Measurements from ENCODE around the gene TPM3.

The TPM3 gene

DNA sequence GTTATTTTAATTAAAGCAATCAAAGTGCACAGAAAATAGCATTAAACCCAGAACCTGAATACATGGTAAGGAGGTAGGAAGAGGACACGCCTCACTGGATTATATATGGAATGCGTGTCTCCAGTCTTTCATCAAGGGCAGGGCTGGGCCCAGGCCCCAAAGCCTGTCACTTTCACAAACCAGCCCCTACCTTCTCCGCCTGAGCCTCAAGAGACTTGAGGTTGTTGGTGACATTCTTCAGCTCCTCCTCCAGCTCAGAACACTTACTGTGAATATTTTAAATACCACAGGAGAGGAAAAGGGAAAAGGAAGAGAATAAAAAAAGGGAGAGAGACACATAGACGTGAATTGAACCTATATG, 20.7 kb downstream of the TPM3 start:
- no peak overlapping the region for H3K4me3 ChIP-seq (ENCODE audit: low read depth, low read length)
- TF ChIP-seq, protein P1, sequence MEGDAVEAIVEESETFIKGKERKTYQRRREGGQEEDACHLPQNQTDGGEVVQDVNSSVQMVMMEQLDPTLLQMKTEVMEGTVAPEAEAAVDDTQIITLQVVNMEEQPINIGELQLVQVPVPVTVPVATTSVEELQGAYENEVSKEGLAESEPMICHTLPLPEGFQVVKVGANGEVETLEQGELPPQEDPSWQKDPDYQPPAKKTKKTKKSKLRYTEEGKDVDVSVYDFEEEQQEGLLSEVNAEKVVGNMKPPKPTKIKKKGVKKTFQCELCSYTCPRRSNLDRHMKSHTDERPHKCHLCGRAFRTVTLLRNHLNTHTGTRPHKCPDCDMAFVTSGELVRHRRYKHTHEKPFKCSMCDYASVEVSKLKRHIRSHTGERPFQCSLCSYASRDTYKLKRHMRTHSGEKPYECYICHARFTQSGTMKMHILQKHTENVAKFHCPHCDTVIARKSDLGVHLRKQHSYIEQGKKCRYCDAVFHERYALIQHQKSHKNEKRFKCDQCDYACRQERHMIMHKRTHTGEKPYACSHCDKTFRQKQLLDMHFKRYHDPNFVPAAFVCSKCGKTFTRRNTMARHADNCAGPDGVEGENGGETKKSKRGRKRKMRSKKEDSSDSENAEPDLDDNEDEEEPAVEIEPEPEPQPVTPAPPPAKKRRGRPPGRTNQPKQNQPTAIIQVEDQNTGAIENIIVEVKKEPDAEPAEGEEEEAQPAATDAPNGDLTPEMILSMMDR (IDR thresholded peaks at IDR 0.05; ENCODE audit: low read depth, low read length, missing control alignments), result no peak
- DNase-seq (ENCODE audit: low read depth), result no peak
- in situ Hi-C loops (cut with HindIII; ENCODE audit: low sequenced_read_pairs), result no loop called here

DNA sequence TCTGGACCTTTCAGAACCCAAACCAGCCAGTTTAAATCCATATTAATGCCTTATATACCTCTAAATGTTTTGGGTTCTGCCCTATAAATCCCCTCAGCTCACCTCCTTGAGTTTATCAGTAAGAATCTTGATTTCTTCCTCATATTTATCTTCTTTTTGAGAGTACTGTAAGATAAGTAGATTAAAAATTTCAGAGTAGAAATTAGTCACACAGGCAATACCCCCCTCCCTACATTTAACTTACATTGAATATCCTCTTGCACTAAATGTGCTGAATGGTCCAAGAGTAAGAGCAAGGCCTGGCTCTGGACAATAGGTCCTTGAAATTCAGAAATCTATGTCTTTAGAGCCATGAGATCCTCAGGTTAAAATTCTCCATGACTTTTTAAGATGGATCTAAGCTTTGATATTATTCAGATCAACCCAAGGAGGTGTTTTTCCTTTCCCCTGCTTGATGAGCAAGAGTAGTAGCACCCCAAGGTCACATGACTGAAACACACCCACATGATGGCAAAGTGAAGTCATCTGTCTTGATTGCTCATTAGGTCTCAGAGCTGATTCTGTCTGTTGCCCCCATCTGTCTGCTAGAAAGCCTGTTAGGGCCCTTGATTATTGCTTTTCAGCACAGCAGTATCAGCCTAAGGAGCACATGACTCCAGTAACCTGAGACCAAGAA, 21.2 kb downstream of the TPM3 start:
- DNase-seq (ENCODE audit: low read depth), result no peak
- in situ Hi-C loops (cut with HindIII; ENCODE audit: low sequenced_read_pairs), result no loop called here
- TF ChIP-seq, protein P1 (IDR thresholded peaks at IDR 0.05; ENCODE audit: low read depth, low read length, missing control alignments), result no peak
- H3K4me3 ChIP-seq (ENCODE audit: low read depth, low read length), result no peak overlapping the region

DNA sequence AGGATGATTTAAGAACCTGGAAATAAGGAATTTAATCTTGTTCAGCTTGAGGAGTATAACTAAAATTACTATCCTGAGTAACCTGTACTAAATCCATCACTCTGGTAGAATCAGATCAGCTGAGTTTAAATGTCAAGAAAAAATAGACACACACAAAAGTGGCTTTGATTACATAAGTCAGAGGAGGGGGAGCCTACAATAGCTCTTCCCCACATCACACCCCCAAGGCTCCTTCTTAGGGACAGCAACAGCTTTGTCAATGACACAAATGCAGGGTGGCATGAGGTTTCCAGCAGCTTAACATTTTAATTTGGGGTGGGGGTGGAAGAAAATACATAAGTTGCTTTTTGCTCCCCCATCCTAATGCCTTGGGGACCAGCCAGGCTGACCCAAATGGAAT, 24.4 kb downstream of the TPM3 start:
- H3K4me3 ChIP-seq (ENCODE audit: low read depth, low read length), result no peak overlapping the region
- DNase-seq (ENCODE audit: low read depth), result no peak
- TF ChIP-seq, protein P1 (IDR thresholded peaks at IDR 0.05; ENCODE audit: low read depth, low read length, missing control alignments), result no peak
- in situ Hi-C loops (cut with HindIII; ENCODE audit: low sequenced_read_pairs), result no loop called here

DNA sequence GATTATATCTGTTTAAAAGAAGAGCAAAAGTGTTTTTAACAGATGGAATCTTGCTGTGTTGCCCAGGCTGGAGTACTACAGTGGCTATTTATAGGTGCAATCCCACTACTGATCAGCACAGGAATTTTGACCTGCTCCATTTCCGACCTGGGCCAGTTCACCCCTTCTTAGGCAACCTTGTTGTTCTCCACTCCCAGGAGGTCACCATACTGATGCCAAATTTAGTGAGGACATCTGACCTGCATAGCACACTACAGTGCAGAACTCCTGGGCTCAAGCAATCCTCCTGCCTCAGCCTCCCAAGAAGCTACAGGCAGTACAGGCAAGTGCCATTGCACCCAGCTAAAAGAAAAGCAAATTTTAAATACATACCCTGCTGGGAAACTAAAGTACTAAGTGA, 25.7 kb downstream of the TPM3 start:
- in situ Hi-C loops (cut with HindIII; ENCODE audit: low sequenced_read_pairs), result no loop called here
- DNase-seq (ENCODE audit: low read depth), result no peak
- TF ChIP-seq, protein P1 (IDR thresholded peaks at IDR 0.05; ENCODE audit: low read depth, low read length, missing control alignments), result no peak

DNA sequence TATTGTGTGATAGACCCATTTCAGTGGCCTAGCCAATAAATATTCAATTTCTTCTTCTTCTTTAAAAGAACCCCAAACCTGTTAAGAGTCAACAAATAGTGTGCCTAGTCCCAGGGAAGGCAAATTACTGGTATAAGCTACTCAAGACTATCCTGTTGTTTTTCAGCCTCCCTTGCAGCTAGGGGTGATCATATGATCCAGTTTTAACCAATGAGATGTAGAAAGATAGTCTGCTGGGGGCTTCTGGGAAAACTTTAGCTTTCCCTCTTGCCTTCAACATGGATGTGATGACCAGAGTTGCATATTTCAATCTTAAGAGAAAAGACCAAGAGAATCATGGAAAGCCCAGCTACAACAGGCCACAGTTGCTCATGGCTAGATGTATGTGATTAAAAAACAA, 32.3 kb downstream of the TPM3 start:
- TF ChIP-seq, protein P1 (IDR thresholded peaks at IDR 0.05; ENCODE audit: low read depth, low read length, missing control alignments), result no peak
- in situ Hi-C loops (cut with HindIII; ENCODE audit: low sequenced_read_pairs), result no loop called here
- no peak overlapping the region for H3K4me3 ChIP-seq (ENCODE audit: low read depth, low read length)

More for the DNA sequence above, 25.7 kb downstream of the TPM3 start:
- H3K4me3 ChIP-seq (ENCODE audit: low read depth, low read length), result no peak overlapping the region

DNA sequence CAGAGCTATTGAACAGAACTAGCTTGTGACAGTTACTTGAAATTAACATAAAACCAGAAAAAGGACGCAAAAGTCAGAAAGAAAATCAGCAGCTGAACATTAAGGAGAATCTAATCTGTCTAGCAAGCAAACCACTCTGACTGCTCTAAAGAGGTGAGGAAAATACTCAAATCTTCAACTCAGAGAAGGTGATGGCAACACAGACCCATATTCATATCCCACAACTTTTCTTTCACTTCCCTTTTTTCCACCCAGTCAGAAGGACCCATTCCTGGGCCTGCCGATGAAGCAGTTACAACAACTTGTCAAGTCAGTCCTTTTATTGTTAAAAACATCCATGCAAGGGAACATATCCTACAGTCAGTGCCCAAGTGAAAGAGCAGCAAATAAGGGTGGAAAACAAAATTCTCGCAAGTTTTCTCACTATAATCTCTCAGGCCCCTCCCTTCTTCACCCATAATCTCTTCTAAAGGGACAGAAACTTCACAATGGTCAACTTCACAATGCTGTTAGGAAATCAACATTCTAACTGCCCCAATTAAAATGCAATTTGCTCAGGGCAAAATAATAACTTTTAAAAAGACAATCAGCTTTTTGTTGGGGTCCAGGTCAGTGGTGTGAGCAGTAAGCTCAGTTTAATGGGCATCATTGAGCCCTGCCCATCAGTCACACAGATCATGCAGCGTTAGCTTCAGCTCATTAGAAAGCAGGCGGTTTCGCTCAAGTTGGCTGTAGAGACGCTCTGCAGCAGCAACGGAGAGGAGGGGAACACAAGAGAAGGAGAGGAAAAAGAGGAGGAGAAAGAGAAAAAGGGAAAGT, 33.4 kb downstream of the TPM3 start:
- DNase-seq (ENCODE audit: low read depth), result no peak
- no peak overlapping the region for H3K4me3 ChIP-seq (ENCODE audit: low read depth, low read length)
- in situ Hi-C loops (cut with HindIII; ENCODE audit: low sequenced_read_pairs), result no loop called here

More for the DNA sequence above, 32.3 kb downstream of the TPM3 start:
- DNase-seq (ENCODE audit: low read depth), result no peak

More for the DNA sequence above, 33.4 kb downstream of the TPM3 start:
- TF ChIP-seq, protein P1 (IDR thresholded peaks at IDR 0.05; ENCODE audit: low read depth, low read length, missing control alignments), result no peak
